Activated CD4-positive, alpha-beta T cell treated with anti-CD3 and anti-CD28 coated beads, Interleukin-2, amount 50 U/mL, for 4 hours (primary cell): ENCODE data around the gene EIF3CL.
"Not testable (repeated sequence)": the region's sequence is repeated elsewhere in the genome, so short reads cannot be mapped to it uniquely, and the experiment has no call there.

Source experiments
- DNase-seq, 2 experiments: peaks; one replicate each; pipeline ENCODE4 v3.0.0-alpha.2; 2020

The EIF3CL gene

GRCh38 chr16:28403220-28404072 lies at the start of gene EIF3CL:
Gene EIF3CL (minus strand): TSS chr16:28403841. CDS start chr16:28403618, 223 bp downstream.
- not testable (repeated sequence) for DNase-seq

- DNase-seq, result not testable (repeated sequence)
Observed at GRCh38 chr16:28447081-28447480, 43.4 kb upstream of the EIF3CL start.

- not testable (repeated sequence) for DNase-seq
Observed at GRCh38 chr16:28446388-28446787, 42.7 kb upstream of the EIF3CL start.

DNA sequence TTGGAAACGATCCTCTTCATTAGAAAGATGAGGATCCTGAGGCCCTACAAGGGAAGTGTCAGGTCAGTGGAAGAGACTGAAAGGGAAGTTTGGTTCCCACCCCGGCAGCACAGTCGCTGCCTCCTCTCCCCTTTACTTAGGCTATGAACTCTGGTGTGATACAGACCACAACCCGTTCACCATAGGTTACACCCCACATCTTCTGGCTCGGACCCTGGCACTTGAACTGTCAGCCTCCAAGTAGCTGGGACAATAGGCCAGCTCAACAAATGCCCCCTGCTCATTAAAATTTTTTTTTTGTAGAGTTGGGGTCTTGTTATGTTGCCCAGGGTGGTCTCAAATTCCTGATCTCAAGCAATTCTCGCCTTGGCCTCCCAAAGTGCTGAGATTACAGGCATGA lies 40.3 kb upstream of the EIF3CL start:
- not testable (repeated sequence) for DNase-seq

DNA sequence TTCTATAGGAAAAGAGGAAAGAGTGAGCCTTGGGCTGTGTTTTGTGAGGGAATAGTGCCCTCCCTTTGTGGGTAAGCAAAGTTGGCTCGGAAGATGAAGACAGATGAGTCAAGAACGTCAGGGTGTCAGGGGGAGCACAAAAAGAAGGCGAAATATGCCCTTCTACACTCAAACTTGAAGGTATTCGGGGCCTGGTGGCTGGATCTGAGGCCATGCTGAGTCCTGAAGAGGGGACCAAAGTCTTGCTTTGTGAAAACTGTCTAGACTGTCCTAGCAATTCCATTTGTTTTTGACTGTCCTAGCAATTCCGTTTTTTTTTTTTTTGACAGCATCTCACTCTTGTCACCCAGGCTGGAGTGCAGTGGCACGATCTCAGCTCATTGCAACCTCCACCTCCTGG lies 35.3 kb upstream of the EIF3CL start:
- not testable (repeated sequence) for DNase-seq

- DNase-seq, result not testable (repeated sequence)
Observed at GRCh38 chr16:28435340-28435739, 31.7 kb upstream of the EIF3CL start.

DNA sequence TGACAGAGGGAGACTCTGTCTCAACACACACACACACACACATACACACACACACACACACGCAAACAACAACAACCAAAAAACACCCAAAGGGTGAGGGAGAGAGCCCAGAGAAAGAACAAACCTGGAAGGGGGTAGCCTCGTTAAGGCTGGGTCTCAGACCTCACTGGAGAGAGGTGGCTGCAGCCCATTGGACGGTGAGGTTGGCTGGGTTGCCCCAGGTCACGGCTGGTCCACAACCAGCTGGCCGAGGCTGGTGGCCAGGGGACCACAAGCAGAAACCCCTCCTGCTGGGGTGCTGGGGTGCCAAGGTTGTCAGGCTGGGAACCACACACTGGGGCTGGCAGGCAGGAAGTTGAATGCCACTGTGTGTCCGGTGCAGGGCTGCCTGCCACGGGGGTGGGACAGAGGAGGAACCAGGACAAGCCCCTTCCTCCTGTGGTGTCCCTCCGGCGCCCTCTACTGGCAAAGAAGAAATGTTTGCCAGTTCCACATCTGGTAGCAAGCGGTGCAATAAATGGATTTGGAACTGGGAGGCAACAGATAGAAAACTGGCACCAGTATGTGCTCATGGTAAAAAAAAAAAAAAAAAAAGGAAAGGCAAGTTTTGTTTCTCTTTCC lies 22.5 kb upstream of the EIF3CL start:
- not testable (repeated sequence) for DNase-seq

- not testable (repeated sequence) for DNase-seq
Observed at GRCh38 chr16:28421071-28421750, 17.6 kb upstream of the EIF3CL start.

DNA sequence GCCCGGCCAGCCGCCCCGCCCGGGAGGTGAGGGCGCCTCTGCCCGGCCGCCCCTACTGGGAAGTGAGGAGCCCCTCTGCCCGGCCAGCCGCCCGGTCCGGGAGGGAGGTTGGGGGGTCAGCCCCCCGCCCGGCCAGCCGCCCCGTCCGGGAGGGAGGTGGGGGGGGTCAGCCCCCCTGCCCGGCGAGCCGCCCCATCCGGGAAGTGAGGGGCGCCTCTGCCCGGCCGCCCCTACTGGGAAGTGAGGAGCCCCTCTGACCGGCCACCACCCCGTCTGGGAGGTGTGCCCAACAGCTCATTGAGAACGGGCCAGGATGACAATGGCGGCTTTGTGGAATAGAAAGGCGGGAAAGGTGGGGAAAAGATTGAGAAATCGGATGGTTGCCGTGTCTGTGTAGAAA lies 13.4 kb upstream of the EIF3CL start:
- DNase-seq, result not testable (repeated sequence)

DNA sequence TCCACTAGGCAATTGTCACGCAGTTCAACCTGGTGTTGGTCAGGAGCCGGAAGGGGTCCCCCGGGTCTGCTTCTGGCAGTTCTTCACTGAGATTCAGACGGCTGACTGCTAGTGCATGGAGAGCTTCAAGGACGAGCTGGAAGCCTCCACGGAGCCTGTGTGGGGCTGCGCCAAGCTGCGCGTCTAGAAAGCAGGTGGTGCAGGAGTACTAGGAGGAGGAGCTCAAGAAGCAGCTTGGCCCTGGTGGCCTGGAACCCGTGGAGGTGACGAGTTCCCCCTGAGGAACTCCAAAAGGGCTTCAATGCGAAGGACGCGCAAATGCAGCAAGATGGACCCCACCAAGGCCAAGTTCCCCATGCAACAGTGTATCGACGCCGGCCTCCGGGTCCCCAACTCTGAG lies 10.9 kb upstream of the EIF3CL start:
- DNase-seq, result not testable (repeated sequence)

DNA sequence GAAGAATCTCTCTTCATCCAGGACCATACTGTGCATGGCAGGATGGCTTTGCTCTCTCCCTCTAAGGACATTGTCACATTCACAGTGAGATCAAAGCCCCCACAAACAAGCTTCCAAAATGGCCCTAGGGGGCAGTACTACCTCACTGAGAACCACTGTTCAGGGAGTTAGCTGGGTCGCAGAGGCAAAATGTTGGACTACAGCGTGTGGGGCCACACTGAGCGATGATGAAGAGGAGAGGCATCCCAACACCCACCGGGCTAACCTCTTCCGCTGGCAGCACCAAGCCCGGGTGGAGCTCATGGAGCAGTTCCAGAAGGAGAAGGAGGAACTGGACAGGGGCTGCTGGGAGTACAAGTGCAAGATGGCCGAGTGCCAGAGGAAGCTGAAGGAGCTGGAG lies 9.9 kb upstream of the EIF3CL start:
- not testable (repeated sequence) for DNase-seq

- not testable (repeated sequence) for DNase-seq
Observed at GRCh38 chr16:28392054-28392453, 11.6 kb downstream of the EIF3CL start.

DNA sequence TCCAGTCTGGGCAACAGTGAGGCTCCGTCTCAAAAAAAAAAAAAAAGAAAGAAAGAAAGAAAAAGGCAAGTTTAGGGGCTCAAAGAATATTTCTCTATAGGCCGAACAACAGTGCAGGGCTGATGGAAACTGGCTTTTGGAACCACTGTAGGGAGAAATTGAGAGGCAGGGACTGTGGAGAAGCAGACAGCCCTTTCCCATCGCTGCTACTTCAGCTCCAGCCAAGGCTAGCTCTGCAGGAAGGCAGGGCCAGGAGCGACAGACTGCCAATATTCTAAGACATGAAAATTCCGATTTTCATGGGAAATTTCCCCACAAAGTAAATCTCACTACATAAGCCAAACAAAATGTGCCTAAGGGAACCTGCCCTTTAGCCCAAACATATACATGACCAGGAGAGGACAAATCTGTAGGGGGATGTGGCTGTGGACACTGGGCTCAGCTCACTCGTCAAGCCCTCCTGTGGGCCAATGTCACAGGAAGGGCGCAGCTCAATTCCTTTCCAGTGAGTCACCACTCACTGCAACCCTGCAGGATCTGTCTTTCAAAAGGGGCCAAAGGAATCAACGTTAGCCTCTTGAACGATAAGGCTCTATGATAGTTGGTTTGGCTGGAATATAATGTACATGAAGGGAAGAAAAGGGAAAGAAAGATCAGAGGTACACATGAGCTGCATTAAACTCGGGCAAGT lies 21.3 kb downstream of the EIF3CL start:
- DNase-seq, result not testable (repeated sequence)

- DNase-seq, result not testable (repeated sequence)
Observed at GRCh38 chr16:28377822-28378221, 25.8 kb downstream of the EIF3CL start.

DNA sequence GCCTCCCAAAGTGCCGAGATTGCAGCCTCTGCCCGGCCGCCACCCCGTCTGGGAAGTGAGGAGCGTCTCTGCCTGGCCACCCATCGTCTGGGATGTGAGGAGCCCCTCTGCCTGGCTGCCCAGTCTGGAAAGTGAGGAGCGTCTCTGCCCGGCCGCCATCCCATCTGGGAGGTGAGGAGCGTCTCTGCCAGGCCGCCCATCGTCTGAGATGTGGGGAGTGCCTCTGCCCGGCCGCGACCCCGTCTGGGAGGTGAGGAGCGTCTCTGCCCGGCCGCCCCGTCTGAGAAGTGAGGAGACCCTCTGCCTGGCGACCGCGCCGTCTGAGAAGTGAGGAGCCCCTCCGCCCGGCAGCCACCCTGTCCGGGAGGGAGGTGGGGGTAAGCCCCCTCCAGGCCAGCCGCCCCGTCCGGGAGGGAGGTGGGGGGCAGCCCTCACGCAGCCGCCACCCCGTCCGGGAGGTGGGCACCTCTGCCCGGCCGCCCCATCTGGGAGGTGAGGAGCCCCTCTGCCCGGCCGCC lies 26.5 kb downstream of the EIF3CL start:
- DNase-seq, result not testable (repeated sequence)

- not testable (repeated sequence) for DNase-seq
Observed at GRCh38 chr16:28375115-28375514, 28.5 kb downstream of the EIF3CL start.

GRCh38 chr16:28374281-28374680 lies 29.4 kb downstream of the EIF3CL start:
- not testable (repeated sequence) for DNase-seq

DNA sequence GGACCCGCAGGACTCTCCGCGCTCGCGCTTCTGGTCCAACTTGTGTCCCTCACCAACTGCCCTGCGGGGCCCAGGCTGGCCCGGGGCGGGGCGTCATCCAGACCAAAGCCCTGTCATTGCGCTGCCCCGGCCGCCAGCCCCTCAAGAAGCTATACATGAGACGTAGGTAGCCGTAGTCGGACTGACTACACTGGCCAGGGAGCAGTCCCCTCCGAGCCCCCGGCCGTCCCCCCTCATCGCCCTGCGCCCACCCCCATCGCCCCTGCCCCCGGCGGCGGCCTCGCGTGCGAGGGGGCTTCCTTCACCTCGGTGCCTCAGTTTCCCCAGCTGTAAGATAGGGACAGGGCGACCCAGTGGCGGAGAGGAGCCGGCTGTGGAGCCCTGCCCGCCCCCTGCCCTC lies 35.7 kb downstream of the EIF3CL start:
- DNase-seq, result not testable (repeated sequence)

DNA sequence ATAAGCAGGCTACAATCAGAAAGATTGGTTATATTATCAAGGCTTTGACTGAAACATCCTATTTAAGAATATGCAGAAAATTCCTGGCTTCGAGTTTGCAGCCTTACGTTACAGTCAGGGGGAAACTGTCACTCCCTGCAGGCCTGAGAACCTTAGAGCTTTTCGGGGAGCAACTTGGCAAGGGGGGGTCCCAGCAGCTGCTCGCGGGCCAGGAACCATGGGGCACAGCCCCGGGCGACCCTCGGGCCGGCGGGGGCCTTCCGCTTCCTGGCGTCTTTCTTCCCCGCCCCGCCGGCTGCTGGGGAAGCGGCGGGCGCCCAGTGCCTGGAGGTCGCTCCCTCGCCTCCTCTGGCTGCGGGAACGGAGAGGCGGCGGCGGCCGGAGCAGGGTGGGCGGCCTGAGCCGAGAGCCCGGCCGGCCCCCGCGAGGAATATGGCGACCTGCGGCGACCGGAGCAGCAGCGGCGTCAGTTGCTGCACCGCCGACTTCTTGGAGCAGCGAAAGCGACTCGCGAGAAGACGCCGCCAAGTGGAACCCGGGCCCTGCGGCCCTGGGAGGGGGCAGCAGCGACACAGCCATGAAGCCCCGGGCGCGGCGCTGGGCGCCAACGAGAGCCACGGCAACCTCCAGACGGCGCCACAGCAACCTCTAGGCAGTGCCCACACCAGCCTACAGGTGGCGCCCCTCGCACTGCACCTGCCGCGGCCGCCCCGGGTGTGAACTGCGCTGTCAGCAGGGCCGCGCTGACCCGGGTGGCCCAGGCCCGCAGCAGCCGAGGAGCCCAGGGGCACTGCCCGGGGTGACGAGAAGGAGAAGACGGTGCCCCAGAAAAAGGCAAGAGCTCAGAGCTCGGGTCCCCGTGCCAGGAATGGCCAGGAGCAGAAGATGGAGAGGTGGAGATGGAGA lies 39.1 kb downstream of the EIF3CL start:
- DNase-seq, result not testable (repeated sequence)

DNA sequence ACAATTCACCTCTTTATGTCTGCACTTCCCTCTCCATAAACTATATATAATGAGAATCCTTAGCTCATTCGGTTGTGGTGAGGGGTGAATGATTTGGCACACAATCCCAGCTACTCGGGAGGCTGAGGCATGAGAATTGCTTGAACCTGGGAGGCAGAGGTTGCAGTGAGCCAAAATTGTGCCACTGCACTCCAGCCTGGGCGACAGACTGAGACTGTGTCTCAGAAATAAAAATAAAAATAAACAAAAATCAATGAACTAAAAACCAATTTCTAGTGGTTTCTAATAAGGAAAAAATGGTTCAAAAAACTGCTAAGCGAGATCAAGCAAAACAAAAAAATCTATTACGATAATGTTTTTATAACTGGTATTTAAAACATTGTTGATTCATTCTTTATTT lies 40.2 kb downstream of the EIF3CL start, which contains the start of gene NPIPB6:
Gene NPIPB6, minus strand, starts transcription at position 101 of the 400 bp plus-strand sequence. CDS start 686 bp downstream, outside the sequence.
- not testable (repeated sequence) for DNase-seq

GRCh38 chr16:28362600-28362999 lies 41.0 kb downstream of the EIF3CL start:
- not testable (repeated sequence) for DNase-seq
